Astrocyte of the cerebellum (primary cell): ENCODE data around the gene PHC2.

Source experiments
- DNase-seq: peaks from one replicate; pipeline ENCODE4 v3.0.0-alpha.2; 2011; ENCODE audit warnings: low read depth
- H3K4me3 ChIP-seq: 2 replicates; pipeline ENCODE4 v1.5.1; 2011; ENCODE audit warnings: mild to moderate bottlenecking, low read depth, low read length, moderate library complexity
- CTCF ChIP-seq: IDR thresholded peaks from 2 replicates; pipeline ENCODE4 v1.5.1; 2012; ENCODE audit warnings: low read length, low read depth, moderate library complexity, mild to moderate bottlenecking; ENCODE audit errors: missing control alignments
- in situ Hi-C: cut with HindIII; loops from 2 replicates; pipeline ENCODE4 v1.10.0; 2017; ENCODE audit warnings: low sequenced_read_pairs

The PHC2 gene

GRCh38 chr1:33425900-33426299 lies 5.0 kb downstream of the PHC2 start:
- H3K4me3 ChIP-seq, result no peak overlapping the region
- no peak for TF ChIP-seq CTCF
- in situ Hi-C loops, result no loop called here
- no peak for DNase-seq

GRCh38 chr1:33424610-33425009 lies 6.3 kb downstream of the PHC2 start:
- no peak overlapping the region for H3K4me3 ChIP-seq
- in situ Hi-C loops, result loop anchor here (5.0 kb wide), 1 partner anchor 42 kb away; no protein-coding TSS in a partner anchor
- TF ChIP-seq CTCF, result no peak
- DNase-seq, result no peak

GRCh38 chr1:33424205-33424604 lies 6.7 kb downstream of the PHC2 start:
- in situ Hi-C loops, result loop anchor here (5.0 kb wide), 1 partner anchor 42 kb away; no protein-coding TSS in a partner anchor
- no peak overlapping the region for H3K4me3 ChIP-seq
- no peak for DNase-seq
- TF ChIP-seq CTCF, result no peak

- no peak overlapping the region for H3K4me3 ChIP-seq
- in situ Hi-C loops, result loop anchor here (5.0 kb wide), 1 partner anchor 39 kb away; no protein-coding TSS in a partner anchor
- no peak for TF ChIP-seq CTCF
- DNase-seq, result no peak
These were observed 9.8 kb downstream of the PHC2 start for GRCh38 chr1:33420870-33421775.

- H3K4me3 ChIP-seq, result no peak overlapping the region
- in situ Hi-C loops, result no loop called here
- no peak for TF ChIP-seq CTCF
- no peak for DNase-seq
These were observed 12.1 kb downstream of the PHC2 start for GRCh38 chr1:33418811-33419210.

GRCh38 chr1:33414879-33415278 lies 16.0 kb downstream of the PHC2 start:
- no peak for TF ChIP-seq CTCF
- no peak overlapping the region for H3K4me3 ChIP-seq
- in situ Hi-C loops, result no loop called here
- DNase-seq, result no peak
